DND-41 (cell line): Measurements from ENCODE around the gene BCAN.

ENCODE experiments used
- EZH2 ChIP-seq: IDR thresholded peaks from 3 replicates; pipeline ENCODE4 v1.6.1; 2012; ENCODE audit warnings: borderline replicate concordance, low read depth, mild to moderate bottlenecking, moderate library complexity, low read length, inconsistent platforms; ENCODE audit not compliant: severe bottlenecking
- TF ChIP-seq, protein P1 (sequence below): IDR thresholded peaks from 2 replicates; pipeline ENCODE4 v1.5.1; 2012; ENCODE audit warnings: borderline replicate concordance, low read length, moderate library complexity, mild to moderate bottlenecking; ENCODE audit not compliant: poor library complexity, severe bottlenecking; ENCODE audit errors: extremely low read depth

DNA sequence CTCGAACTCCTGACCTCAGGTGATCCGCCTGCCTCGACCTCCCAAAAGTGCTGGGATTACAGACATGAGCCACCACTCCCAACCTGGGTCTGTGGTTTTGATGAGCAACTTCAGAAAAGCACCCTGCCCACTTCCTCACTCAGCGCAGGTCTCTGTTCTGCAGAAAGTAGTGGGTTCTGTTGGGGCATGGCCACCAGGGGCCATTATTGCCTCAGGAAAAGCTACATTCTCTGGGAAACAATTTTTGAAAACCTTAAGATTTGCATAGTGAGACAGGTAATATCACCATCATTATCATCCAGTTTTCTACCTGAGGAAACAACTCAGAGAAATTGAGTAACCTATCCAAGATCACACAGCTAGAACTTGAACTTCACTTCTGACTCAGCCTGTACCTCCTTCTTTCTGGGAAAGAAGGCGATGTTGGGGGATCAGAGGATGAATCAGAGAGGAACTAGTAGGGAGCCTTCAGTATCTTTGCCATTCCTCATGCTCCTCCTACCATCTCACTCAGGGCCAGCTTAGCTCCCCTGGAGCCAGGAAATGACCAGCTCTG is 42.4 kb downstream of the BCAN start:
- TF ChIP-seq, protein P1, sequence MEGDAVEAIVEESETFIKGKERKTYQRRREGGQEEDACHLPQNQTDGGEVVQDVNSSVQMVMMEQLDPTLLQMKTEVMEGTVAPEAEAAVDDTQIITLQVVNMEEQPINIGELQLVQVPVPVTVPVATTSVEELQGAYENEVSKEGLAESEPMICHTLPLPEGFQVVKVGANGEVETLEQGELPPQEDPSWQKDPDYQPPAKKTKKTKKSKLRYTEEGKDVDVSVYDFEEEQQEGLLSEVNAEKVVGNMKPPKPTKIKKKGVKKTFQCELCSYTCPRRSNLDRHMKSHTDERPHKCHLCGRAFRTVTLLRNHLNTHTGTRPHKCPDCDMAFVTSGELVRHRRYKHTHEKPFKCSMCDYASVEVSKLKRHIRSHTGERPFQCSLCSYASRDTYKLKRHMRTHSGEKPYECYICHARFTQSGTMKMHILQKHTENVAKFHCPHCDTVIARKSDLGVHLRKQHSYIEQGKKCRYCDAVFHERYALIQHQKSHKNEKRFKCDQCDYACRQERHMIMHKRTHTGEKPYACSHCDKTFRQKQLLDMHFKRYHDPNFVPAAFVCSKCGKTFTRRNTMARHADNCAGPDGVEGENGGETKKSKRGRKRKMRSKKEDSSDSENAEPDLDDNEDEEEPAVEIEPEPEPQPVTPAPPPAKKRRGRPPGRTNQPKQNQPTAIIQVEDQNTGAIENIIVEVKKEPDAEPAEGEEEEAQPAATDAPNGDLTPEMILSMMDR, result peak; percentile 35
- no peak for TF ChIP-seq EZH2
